Measurements from ENCODE around the gene PPIA. TPM values are rescaled to one million over a fixed set of nuclear protein-coding genes. Genes with fewer than 3 reads are reported as not detected.

The PPIA gene
- total and polyA plus RNA-seq, 5 donors from 2014 or later = 670 to 4,426 (median 4,156) TPM

- no peak for ATAC-seq (ENCODE audit: low read depth in 2 of 2)
- H3K36me3 ChIP-seq (ENCODE audit: control insufficient read depth, insufficient read depth, low read length) = peaks cover 3% of the 10 kb centered on the region
- H3K4me3 ChIP-seq (ENCODE audit: low read depth, low read length) = no peak overlapping the region
- Mint-ChIP-seq H3K27me3 (peaks cover 4% of the 10 kb centered on the region), H3K27ac (no peak overlapping the region), H3K4me1 (peaks cover 11 to 31% (median 18%) of the 10 kb centered on the region in 4 donors), H3K9me3 (no peaks in the 10 kb centered on the region), H3K36me3 (peaks cover 4% of the 10 kb centered on the region), H3K4me3 (peak overlapping the region in 2 of 4 donors; percentile 65 to 68)
- H3K27ac ChIP-seq (ENCODE audit: insufficient read depth, low read length, poor library complexity, severe bottlenecking) = no peak overlapping the region
- peaks cover 21% of the 10 kb centered on the region for H3K4me1 ChIP-seq (ENCODE audit: control insufficient read depth, insufficient read depth, low read length, poor library complexity, severe bottlenecking)
- no peak for DNase-seq
- no peaks in the 10 kb centered on the region for H3K27me3 ChIP-seq (ENCODE audit: control insufficient read depth, insufficient read depth, low read length)
- H3K9me3 ChIP-seq (ENCODE audit: control insufficient read depth in 2 of 2, low read length in 2 of 2) = no peaks in the 10 kb centered on the region
Measured at GRCh38 chr7:44793919-44794318, 2.6 kb upstream of the PPIA start.

- H3K36me3 Mint-ChIP-seq = peaks cover 4% of the 10 kb centered on the region
- H3K4me1 Mint-ChIP-seq = peaks cover 12 to 33% (median 19%) of the 10 kb centered on the region in 4 donors
- no peak overlapping the region for H3K27ac ChIP-seq (ENCODE audit: insufficient read depth, low read length, poor library complexity, severe bottlenecking)
- ATAC-seq (ENCODE audit: low read depth in 2 of 2) = no peak
- H3K4me3 ChIP-seq (ENCODE audit: low read depth, low read length) = no peak overlapping the region
- H3K9me3 ChIP-seq (ENCODE audit: control insufficient read depth in 2 of 2, low read length in 2 of 2) = no peaks in the 10 kb centered on the region
- H3K27ac Mint-ChIP-seq = no peak overlapping the region
- peaks cover 7% of the 10 kb centered on the region for H3K36me3 ChIP-seq (ENCODE audit: control insufficient read depth, insufficient read depth, low read length)
- DNase-seq = no peak
- peaks cover 25% of the 10 kb centered on the region for H3K4me1 ChIP-seq (ENCODE audit: control insufficient read depth, insufficient read depth, low read length, poor library complexity, severe bottlenecking)
- H3K4me3 Mint-ChIP-seq = peak overlapping the region in 2 of 4 donors; percentile 65 to 68
- H3K9me3 Mint-ChIP-seq = no peaks in the 10 kb centered on the region
- no peaks in the 10 kb centered on the region for H3K27me3 ChIP-seq (ENCODE audit: control insufficient read depth, insufficient read depth, low read length)
- H3K27me3 Mint-ChIP-seq = peaks cover 4% of the 10 kb centered on the region
Measured at GRCh38 chr7:44794331-44794730, 2.1 kb upstream of the PPIA start.

- DNase-seq (no peak), ATAC-seq (ENCODE audit: low read depth in 2 of 2) (peak; percentile 0 to 2)
- peaks cover 32% of the 10 kb centered on the region for H3K4me1 ChIP-seq (ENCODE audit: control insufficient read depth, insufficient read depth, low read length, poor library complexity, severe bottlenecking)
- Mint-ChIP-seq H3K4me3 (peak overlapping the region; percentile 92 to 99 (median 95)), H3K27me3 (peaks cover 4% of the 10 kb centered on the region), H3K4me1 (peaks cover 13 to 46% (median 30%) of the 10 kb centered on the region in 4 donors), H3K36me3 (peaks cover 18% of the 10 kb centered on the region), H3K9me3 (no peaks in the 10 kb centered on the region), H3K27ac (peak overlapping the region; percentile 97 to 98 (median 98))
- H3K36me3 ChIP-seq (ENCODE audit: control insufficient read depth, insufficient read depth, low read length) = peaks cover 23% of the 10 kb centered on the region
- H3K9me3 ChIP-seq (ENCODE audit: control insufficient read depth in 2 of 2, low read length in 2 of 2) = no peaks in the 10 kb centered on the region
- H3K4me3 ChIP-seq (ENCODE audit: low read depth, low read length) = peak overlapping the region; percentile 81
- peak overlapping the region; percentile 97 for H3K27ac ChIP-seq (ENCODE audit: insufficient read depth, low read length, poor library complexity, severe bottlenecking)
- no peaks in the 10 kb centered on the region for H3K27me3 ChIP-seq (ENCODE audit: control insufficient read depth, insufficient read depth, low read length)
Measured at GRCh38 chr7:44796034-44796503, 412 bp upstream of the PPIA start.

GRCh38 chr7:44797329-44798258 is 1.1 kb downstream of the PPIA start:
- ATAC-seq (ENCODE audit: low read depth in 2 of 2) = peak; percentile 43 to 47
- Mint-ChIP-seq H3K4me3 (peak overlapping the region; percentile 92 to 97 (median 93)), H3K27me3 (peaks cover 4% of the 10 kb centered on the region), H3K4me1 (peaks cover 13 to 52% (median 36%) of the 10 kb centered on the region in 4 donors), H3K36me3 (peaks cover 28% of the 10 kb centered on the region), H3K9me3 (no peaks in the 10 kb centered on the region), H3K27ac (peak overlapping the region; percentile 94 to 98 (median 97))
- DNase-seq = peak; percentile 78 to 92 (median 82)
- Histone ChIP-seq H3K4me1 (ENCODE audit: control insufficient read depth, insufficient read depth, low read length, poor library complexity, severe bottlenecking) (peaks cover 32% of the 10 kb centered on the region), H3K36me3 (ENCODE audit: control insufficient read depth, insufficient read depth, low read length) (peaks cover 35% of the 10 kb centered on the region), H3K27me3 (ENCODE audit: control insufficient read depth, insufficient read depth, low read length) (no peaks in the 10 kb centered on the region), H3K9me3 (ENCODE audit: control insufficient read depth in 2 of 2, low read length in 2 of 2) (no peaks in the 10 kb centered on the region), H3K27ac (ENCODE audit: insufficient read depth, low read length, poor library complexity, severe bottlenecking) (peak overlapping the region; percentile 97), H3K4me3 (ENCODE audit: low read depth, low read length) (peak overlapping the region; percentile 94)

GRCh38 chr7:44798649-44799305 is 2.3 kb downstream of the PPIA start:
- peaks cover 4% of the 10 kb centered on the region for H3K27me3 Mint-ChIP-seq

GRCh38 chr7:44799939-44800338 is 3.5 kb downstream of the PPIA start:
- peak overlapping the region; percentile 10 to 23 (median 16) for H3K4me3 Mint-ChIP-seq
- peaks cover 32% of the 10 kb centered on the region for H3K4me1 ChIP-seq (ENCODE audit: control insufficient read depth, insufficient read depth, low read length, poor library complexity, severe bottlenecking)
- H3K9me3 Mint-ChIP-seq = no peaks in the 10 kb centered on the region
- H3K27me3 Mint-ChIP-seq = peaks cover 4% of the 10 kb centered on the region
- peaks cover 13 to 52% (median 38%) of the 10 kb centered on the region in 4 donors for H3K4me1 Mint-ChIP-seq
- no peaks in the 10 kb centered on the region for H3K9me3 ChIP-seq (ENCODE audit: control insufficient read depth in 2 of 2, low read length in 2 of 2)
- H3K27me3 ChIP-seq (ENCODE audit: control insufficient read depth, insufficient read depth, low read length) = no peaks in the 10 kb centered on the region
- H3K27ac ChIP-seq (ENCODE audit: insufficient read depth, low read length, poor library complexity, severe bottlenecking) = no peak overlapping the region
- DNase-seq (no peak), ATAC-seq (ENCODE audit: low read depth in 2 of 2) (no peak)
- H3K36me3 Mint-ChIP-seq = peaks cover 32% of the 10 kb centered on the region
- peak overlapping the region in 2 of 3 donors; percentile 59 to 78 for H3K27ac Mint-ChIP-seq
- peak overlapping the region; percentile 32 for H3K4me3 ChIP-seq (ENCODE audit: low read depth, low read length)
- peaks cover 51% of the 10 kb centered on the region for H3K36me3 ChIP-seq (ENCODE audit: control insufficient read depth, insufficient read depth, low read length)

More at GRCh38 chr7:44798649-44799305, 2.3 kb downstream of the PPIA start:
- Histone ChIP-seq H3K27ac (ENCODE audit: insufficient read depth, low read length, poor library complexity, severe bottlenecking) (peak overlapping the region; percentile 97), H3K9me3 (ENCODE audit: control insufficient read depth in 2 of 2, low read length in 2 of 2) (no peaks in the 10 kb centered on the region), H3K36me3 (ENCODE audit: control insufficient read depth, insufficient read depth, low read length) (peaks cover 47% of the 10 kb centered on the region), H3K4me3 (ENCODE audit: low read depth, low read length) (peak overlapping the region; percentile 94), H3K4me1 (ENCODE audit: control insufficient read depth, insufficient read depth, low read length, poor library complexity, severe bottlenecking) (peaks cover 32% of the 10 kb centered on the region), H3K27me3 (ENCODE audit: control insufficient read depth, insufficient read depth, low read length) (no peaks in the 10 kb centered on the region)
- ATAC-seq (ENCODE audit: low read depth in 2 of 2) = no peak
- Mint-ChIP-seq H3K36me3 (peaks cover 32% of the 10 kb centered on the region), H3K9me3 (no peaks in the 10 kb centered on the region), H3K4me1 (peaks cover 13 to 54% (median 38%) of the 10 kb centered on the region in 4 donors), H3K4me3 (peak overlapping the region; percentile 92 to 97 (median 93)), H3K27ac (peak overlapping the region; percentile 57 to 98 (median 97))
- DNase-seq = no peak

GRCh38 chr7:44801890-44802289 is 5.4 kb downstream of the PPIA start:
- peaks cover 32% of the 10 kb centered on the region for H3K36me3 Mint-ChIP-seq
- peaks cover 4% of the 10 kb centered on the region for H3K27me3 Mint-ChIP-seq
- H3K9me3 Mint-ChIP-seq = no peaks in the 10 kb centered on the region
- peaks cover 13 to 45% (median 36%) of the 10 kb centered on the region in 4 donors for H3K4me1 Mint-ChIP-seq
- ATAC-seq (ENCODE audit: low read depth in 2 of 2) = no peak
- Histone ChIP-seq H3K9me3 (ENCODE audit: control insufficient read depth in 2 of 2, low read length in 2 of 2) (no peaks in the 10 kb centered on the region), H3K4me3 (ENCODE audit: low read depth, low read length) (no peak overlapping the region), H3K4me1 (ENCODE audit: control insufficient read depth, insufficient read depth, low read length, poor library complexity, severe bottlenecking) (peaks cover 26% of the 10 kb centered on the region), H3K36me3 (ENCODE audit: control insufficient read depth, insufficient read depth, low read length) (peaks cover 51% of the 10 kb centered on the region), H3K27ac (ENCODE audit: insufficient read depth, low read length, poor library complexity, severe bottlenecking) (no peak overlapping the region), H3K27me3 (ENCODE audit: control insufficient read depth, insufficient read depth, low read length) (no peaks in the 10 kb centered on the region)
- H3K4me3 Mint-ChIP-seq = peak overlapping the region in 1 of 4 donors; percentile 66
- no peak for DNase-seq
- H3K27ac Mint-ChIP-seq = no peak overlapping the region
